HCT116 (cell line): ENCODE measurements around the gene ZDHHC14. TPM values are rescaled to one million over a fixed set of nuclear protein-coding genes. Genes with fewer than 3 reads are reported as not detected.

Experiments used
- ATAC-seq: fragments of 200-7000 bp; cut with Tn5 transposase; 2 replicates; pipeline ENCODE4 v1.9.1; 2020; ENCODE audit warnings: mild to moderate bottlenecking, moderate library complexity
- BruUV-seq: library from RNA; stranded (reverse); fragments of 400-500 nt; replicated peaks from 2 replicates; lab custom pipeline; 2021; lab: Mats Ljungman, UMichigan
- CTCF ChIA-PET: fragments of 300-600 bp; sonication (Branson Sonifier 250); formaldehyde crosslinking; loops from one replicate; lab custom pipeline; 2021; ENCODE audit warnings: antibody characterized with exemption; lab: Charles Lee
- POLR2A ChIA-PET: fragments of 300-600, 350-600 bp; sonication (Branson Sonifier 250); formaldehyde crosslinking; loops from one replicate; lab custom pipeline; 2021; ENCODE audit warnings: antibody characterized with exemption; lab: Charles Lee
- RAD21 ChIA-PET, 2 experiments: fragments of 300-600 bp; sonication (Branson Sonifier 250); formaldehyde crosslinking; loops; one replicate each; lab custom pipeline; 2023; ENCODE audit warnings: low total read pairs in 2 of 2; ENCODE audit not compliant: uncharacterized antibody in 2 of 2, unreplicated experiment in 2 of 2, low non-redundant PET in 1 of 2; lab: Charles Lee
- DNase-seq: peaks from one replicate; pipeline ENCODE4 v3.0.0-alpha.2; 2010; ENCODE audit warnings: low read depth, low spot score
- H2AFZ ChIP-seq: fragments of 200-600 bp; shearing (Covaris generic), sonication (generic); 2 replicates; pipeline ENCODE4 v1.6.1; 2017; ENCODE audit warnings: low read depth, mixed run types, mixed read lengths, antibody characterized with exemption, low read length; ENCODE audit not compliant: poor library complexity, severe bottlenecking
- H3K27ac ChIP-seq: 2 replicates; pipeline ENCODE4 v1.5.1; 2012; ENCODE audit warnings: low read depth, low read length
- H3K27me3 ChIP-seq: fragments of 200-600 bp; sonication (generic); 2 replicates; pipeline ENCODE4 v1.6.1; 2016; ENCODE audit warnings: mixed run types, low read length, mixed read lengths; ENCODE audit not compliant: insufficient read depth
- H3K36me3 ChIP-seq, 2 experiments: fragments of 200-500 bp in 1 of 2; fragments of 200-600 bp in 1 of 2; sonication (Bioruptor generic) in 1 of 2; sonication (generic) in 1 of 2; 2 replicates each; pipeline versions ENCODE4 v1.5.1 to v1.6.1; 2014 to 2016; ENCODE audit warnings: low read length in 2 of 2, inconsistent platforms in 1 of 2, mixed read lengths in 1 of 2, mixed run types in 1 of 2; ENCODE audit not compliant: insufficient read depth in 2 of 2, control insufficient read depth in 1 of 2
- H3K4me1 ChIP-seq, 2 experiments: fragments of 200-600 bp in 1 of 2; sonication (generic) in 1 of 2; 2 replicates each; pipeline versions ENCODE4 v1.5.1 to v1.6.1; 2012 to 2017; ENCODE audit warnings: low read length in 2 of 2, inconsistent platforms in 1 of 2, mild to moderate bottlenecking in 1 of 2, mixed read lengths in 1 of 2, mixed run types in 1 of 2, moderate library complexity in 1 of 2; ENCODE audit not compliant: insufficient read depth in 2 of 2, control insufficient read depth in 1 of 2
- H3K4me2 ChIP-seq: fragments of 200-600 bp; sonication (generic); 2 replicates; pipeline ENCODE4 v1.6.1; 2017; ENCODE audit warnings: mixed run types, low read length, mixed read lengths
- H3K4me3 ChIP-seq, 2 experiments: fragments of 200-600 bp in 1 of 2; sonication (generic) in 1 of 2; replicated peaks in 1 of 2; 2 replicates each; pipeline ENCODE4 v1.5.1; 2011 to 2016; ENCODE audit warnings: low read length in 2 of 2, control low read depth in 1 of 2, low read depth in 1 of 2, mild to moderate bottlenecking in 1 of 2, mixed read lengths in 1 of 2, mixed run types in 1 of 2
- H3K79me2 ChIP-seq: fragments of 200-600 bp; sonication (generic); 2 replicates; pipeline ENCODE4 v1.6.1; 2017; ENCODE audit warnings: mild to moderate bottlenecking, mixed run types, low read length, moderate library complexity, mixed read lengths; ENCODE audit not compliant: insufficient read depth
- H3K9ac ChIP-seq: fragments of 200-600 bp; sonication (generic); 2 replicates; pipeline ENCODE4 v1.6.1; 2016; ENCODE audit warnings: low read length, mixed read lengths
- H3K9me2 ChIP-seq: fragments of 200-600 bp; sonication (generic), shearing (Covaris generic); 2 replicates; pipeline ENCODE4 v1.6.1; 2017; ENCODE audit warnings: mixed run types, mild to moderate bottlenecking, moderate library complexity; ENCODE audit not compliant: insufficient read depth
- H3K9me3 ChIP-seq, 2 experiments: fragments of 200-500 bp in 1 of 2; fragments of 200-600 bp in 1 of 2; sonication (Bioruptor generic) in 1 of 2; sonication (generic) in 1 of 2; 2 replicates each; pipeline ENCODE4 v1.6.1; 2014 to 2017; ENCODE audit warnings: low read length in 2 of 2, mixed read lengths in 2 of 2, inconsistent platforms in 1 of 2, low read depth in 1 of 2, mild to moderate bottlenecking in 1 of 2, mixed run types in 1 of 2, moderate library complexity in 1 of 2; ENCODE audit not compliant: control insufficient read depth in 1 of 2, insufficient read depth in 1 of 2
- H4K20me1 ChIP-seq: fragments of 200-600 bp; sonication (generic), shearing (Covaris generic); 2 replicates; pipeline ENCODE4 v1.6.1; 2017; ENCODE audit warnings: mixed run types, mild to moderate bottlenecking, moderate library complexity; ENCODE audit not compliant: insufficient read depth
- ATF3 ChIP-seq: IDR thresholded peaks from 2 replicates; pipeline ENCODE4 v1.6.1; 2012
- CBX3 ChIP-seq: IDR thresholded peaks from 2 replicates; pipeline ENCODE4 v1.6.1; 2012; ENCODE audit warnings: low read depth
- CEBPB ChIP-seq: IDR thresholded peaks from 2 replicates; pipeline ENCODE4 v1.6.1; 2012; ENCODE audit warnings: low read depth
- CTCF ChIP-seq, 3 experiments: fragments of 200-600 bp in 1 of 3; sonication (generic) in 1 of 3; IDR thresholded peaks in 2 of 3; conservative IDR thresholded peaks in 1 of 3; 2 replicates each; pipeline ENCODE4 v1.5.1; 2012 to 2017; ENCODE audit warnings: low read depth in 2 of 3, low read length in 2 of 3, antibody characterized with exemption in 1 of 3, borderline replicate concordance in 1 of 3, control low read depth in 1 of 3, mild to moderate bottlenecking in 1 of 3, mixed read lengths in 1 of 3, mixed run types in 1 of 3, moderate library complexity in 1 of 3; ENCODE audit not compliant: insufficient read depth in 1 of 3
- EGR1 ChIP-seq: IDR thresholded peaks from 2 replicates; pipeline ENCODE4 v1.6.1; 2012; ENCODE audit warnings: low read depth
- EZH2 ChIP-seq: fragments of 200-600 bp; sonication (generic); IDR thresholded peaks from 2 replicates; pipeline ENCODE4 v1.6.1; 2017; ENCODE audit warnings: antibody characterized with exemption, mixed run types
- EZH2phosphoT487 ChIP-seq: fragments of 200-600 bp; IDR thresholded peaks from 2 replicates; pipeline ENCODE4 v1.6.1; 2018; ENCODE audit warnings: antibody characterized with exemption, borderline replicate concordance
- FOSL1 ChIP-seq: IDR thresholded peaks from 2 replicates; pipeline ENCODE4 v1.6.1; 2012; ENCODE audit warnings: low read depth
- JUND ChIP-seq: IDR thresholded peaks from 2 replicates; pipeline ENCODE4 v1.6.1; 2012
- REST ChIP-seq: IDR thresholded peaks from 2 replicates; pipeline ENCODE4 v1.6.1; 2012; ENCODE audit warnings: low read depth
- SIN3A ChIP-seq: IDR thresholded peaks from 2 replicates; pipeline ENCODE4 v1.6.1; 2012; ENCODE audit warnings: low read depth
- SP1 ChIP-seq: IDR thresholded peaks from 2 replicates; pipeline ENCODE4 v1.6.1; 2012; ENCODE audit warnings: low read depth
- SRF ChIP-seq: IDR thresholded peaks from 2 replicates; pipeline ENCODE4 v1.6.1; 2012; ENCODE audit warnings: low read depth
- TCF7L2 ChIP-seq: IDR thresholded peaks from 2 replicates; pipeline ENCODE4 v1.7.0; 2011; ENCODE audit warnings: borderline replicate concordance, inconsistent platforms; ENCODE audit not compliant: insufficient read depth, insufficient read length; ENCODE audit errors: extremely low read depth
- YY1 ChIP-seq: IDR thresholded peaks from 2 replicates; pipeline ENCODE4 v1.6.1; 2011; ENCODE audit warnings: low read length, low read depth, moderate library complexity, mild to moderate bottlenecking; ENCODE audit not compliant: insufficient replicate concordance; ENCODE audit errors: extremely low read depth
- intact Hi-C: fragments of 100-400 bp; cut with micrococcal nuclease; formaldehyde crosslinking; loops from 2 replicates; pipeline ENCODE4 v1.10.0; 2022
- total RNA-seq: library from RNA; stranded (reverse); gene quantifications from one replicate; pipeline ENCODE4 v1.2.1, GENCODE V29; 2021; ENCODE audit not compliant: unreplicated experiment

ZDHHC14 gene
- total RNA-seq, 1 experiment from 2014 or later = 5.3 TPM

GRCh38 chr6:157724960-157725741 lies 344.2 kb downstream of the ZDHHC14 start:
- ATAC-seq (no peak), DNase-seq (no peak)
- Histone ChIP-seq H3K9me3 (no peaks in the 10 kb centered on the region), H3K27me3 (no peaks in the 10 kb centered on the region), H3K4me2 (no peak overlapping the region), H3K9ac (no peak overlapping the region), H3K27ac (no peak overlapping the region), H3K4me1 (no peaks in the 10 kb centered on the region), H3K9me2 (no peaks in the 10 kb centered on the region), H3K4me3 (no peak overlapping the region), H3K36me3 (no peaks in the 10 kb centered on the region), H4K20me1 (no peaks in the 10 kb centered on the region), H3K79me2 (no peaks in the 10 kb centered on the region), H2AFZ (no peak overlapping the region)
- RAD21 ChIA-PET = no interaction called here
- TF ChIP-seq CBX3 (0 out of 2 replicates have a peak, but pooled peaks have one; percentile 34), FOSL1 (no peak)
- intact Hi-C loops = no loop called here
- POLR2A ChIA-PET = no interaction called here
- CTCF ChIA-PET = no interaction called here
- no TSS peak for BruUV-seq

- no peaks in the 10 kb centered on the region for H3K27me3 ChIP-seq
- ATAC-seq (no peak), DNase-seq (no peak)
- H3K27ac ChIP-seq = no peak overlapping the region
- intact Hi-C loops = no loop called here
- H3K9me3 ChIP-seq = no peaks in the 10 kb centered on the region
- ChIA-PET RAD21 (no interaction called here), CTCF (no interaction called here), POLR2A (no interaction called here)
- H3K4me2 ChIP-seq = no peak overlapping the region
- H3K79me2 ChIP-seq = no peaks in the 10 kb centered on the region
- H3K4me3 ChIP-seq = no peak overlapping the region
- H4K20me1 ChIP-seq = no peaks in the 10 kb centered on the region
- BruUV-seq = no TSS peak
- H2AFZ ChIP-seq = no peak overlapping the region
- no peaks in the 10 kb centered on the region for H3K9me2 ChIP-seq
- no peak overlapping the region for H3K9ac ChIP-seq
- no peaks in the 10 kb centered on the region for H3K36me3 ChIP-seq
- H3K4me1 ChIP-seq = no peaks in the 10 kb centered on the region
- no peak for TF ChIP-seq EZH2phosphoT487
- TF ChIP-seq CEBPB = no peak
- TF ChIP-seq REST = no peak
- no peak for TF ChIP-seq EGR1
- no peak for TF ChIP-seq SIN3A
- TF ChIP-seq CTCF (IDR thresholded peaks at IDR 0.05 in 2 of 3, conservative IDR thresholded peaks at IDR 0.05 in 1 of 3; ENCODE audit: borderline replicate concordance in 1 of 3, insufficient read depth in 1 of 3, low read depth in 2 of 3, low read length in 2 of 3) = no peak
- TF ChIP-seq ATF3 = no peak
- TF ChIP-seq TCF7L2 = no peak
- no peak for TF ChIP-seq JUND
- TF ChIP-seq SRF = no peak
- no peak for TF ChIP-seq YY1
- no peak for TF ChIP-seq EZH2
- TF ChIP-seq SP1 = no peak
Measured at GRCh38 chr6:157725836-157726235, 344.8 kb downstream of the ZDHHC14 start.
